GM12875 (cell line): ENCODE measurements around the gene GPRASP2.
"Not testable (repeated sequence)": the region's sequence is repeated elsewhere in the genome, so short reads cannot be mapped to it uniquely, and the experiment has no call there.

ENCODE experiments used
- H3K4me3 ChIP-seq: one replicate; pipeline ENCODE4 v1.5.1; 2011; ENCODE audit warnings: low read depth, low read length, control low read depth
- CTCF ChIP-seq: IDR thresholded peaks from 2 replicates; pipeline ENCODE4 v1.5.1; 2011; ENCODE audit warnings: low read depth, mild to moderate bottlenecking, control low read depth, inconsistent platforms, low read length, moderate library complexity, borderline replicate concordance; ENCODE audit not compliant: insufficient read depth

GPRASP2 gene

GRCh38 chrX:102712216-102712966 lies at the start of gene GPRASP2:
GPRASP2 (plus strand) TSS chrX:102712448; CDS start chrX:102714870, 2,422 bp downstream.
- TF ChIP-seq CTCF: no peak
- H3K4me3 ChIP-seq: peak within 1 kb of the TSS; percentile 31

GRCh38 chrX:102663820-102664219 lies 48.4 kb upstream of the GPRASP2 start:
- not testable (repeated sequence) for H3K4me3 ChIP-seq

GRCh38 chrX:102667034-102667433 lies 45.2 kb upstream of the GPRASP2 start:
- H3K4me3 ChIP-seq: not testable (repeated sequence)

GRCh38 chrX:102669526-102669925 lies 42.7 kb upstream of the GPRASP2 start:
- TF ChIP-seq CTCF: no peak
- H3K4me3 ChIP-seq: no peak overlapping the region

- no peak for TF ChIP-seq CTCF
- H3K4me3 ChIP-seq: no peak overlapping the region
These were observed 39.4 kb upstream of the GPRASP2 start for GRCh38 chrX:102672856-102673255.

GRCh38 chrX:102677479-102677878 lies 34.8 kb upstream of the GPRASP2 start:
- H3K4me3 ChIP-seq: not testable (repeated sequence)

GRCh38 chrX:102684772-102685520 lies 27.3 kb upstream of the GPRASP2 start:
- no peak for TF ChIP-seq CTCF
- no peak overlapping the region for H3K4me3 ChIP-seq

- TF ChIP-seq CTCF: no peak
- no peak overlapping the region for H3K4me3 ChIP-seq
These were observed 17.5 kb upstream of the GPRASP2 start for GRCh38 chrX:102694749-102695148.
